Astrocyte of the cerebellum (primary cell): ENCODE data around the gene DOK7.
"Not testable (repeated sequence)": the region's sequence is repeated elsewhere in the genome, so short reads cannot be mapped to it uniquely, and the experiment has no call there.

ENCODE experiments used
- DNase-seq: peaks from one replicate; pipeline ENCODE4 v3.0.0-alpha.2; 2011; ENCODE audit warnings: low read depth
- H3K4me3 ChIP-seq: 2 replicates; pipeline ENCODE4 v1.5.1; 2011; ENCODE audit warnings: mild to moderate bottlenecking, low read depth, low read length, moderate library complexity
- in situ Hi-C: cut with HindIII; loops from 2 replicates; pipeline ENCODE4 v1.10.0; 2017; ENCODE audit warnings: low sequenced_read_pairs
- TF ChIP-seq, protein P1 (sequence below): IDR thresholded peaks from 2 replicates; pipeline ENCODE4 v1.5.1; 2012; ENCODE audit warnings: low read length, low read depth, moderate library complexity, mild to moderate bottlenecking; ENCODE audit errors: missing control alignments

DOK7 gene

DNA sequence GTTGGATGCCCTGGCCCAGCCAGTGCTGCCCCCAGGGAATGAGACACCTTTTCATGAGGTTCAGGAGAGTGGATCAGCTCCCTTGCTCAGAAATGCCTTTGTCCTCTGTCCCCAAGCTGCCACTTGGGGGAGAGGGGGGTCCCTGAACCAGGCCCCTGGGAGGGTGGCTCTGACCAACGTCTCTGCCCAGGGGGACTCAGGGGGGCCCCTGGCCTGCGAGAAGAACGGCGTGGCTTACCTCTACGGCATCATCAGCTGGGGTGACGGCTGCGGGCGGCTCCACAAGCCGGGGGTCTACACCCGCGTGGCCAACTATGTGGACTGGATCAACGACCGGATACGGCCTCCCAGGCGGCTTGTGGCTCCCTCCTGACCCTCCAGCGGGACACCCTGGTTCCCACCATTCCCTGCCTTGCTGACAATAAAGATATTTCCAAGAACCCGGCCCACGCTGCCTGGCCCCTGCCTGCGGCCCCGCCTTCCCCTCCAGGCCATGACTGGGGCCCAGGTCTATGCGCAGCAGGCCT is 14.0 kb upstream of the DOK7 start:
- no peak overlapping the region for H3K4me3 ChIP-seq
- TF ChIP-seq, protein P1, sequence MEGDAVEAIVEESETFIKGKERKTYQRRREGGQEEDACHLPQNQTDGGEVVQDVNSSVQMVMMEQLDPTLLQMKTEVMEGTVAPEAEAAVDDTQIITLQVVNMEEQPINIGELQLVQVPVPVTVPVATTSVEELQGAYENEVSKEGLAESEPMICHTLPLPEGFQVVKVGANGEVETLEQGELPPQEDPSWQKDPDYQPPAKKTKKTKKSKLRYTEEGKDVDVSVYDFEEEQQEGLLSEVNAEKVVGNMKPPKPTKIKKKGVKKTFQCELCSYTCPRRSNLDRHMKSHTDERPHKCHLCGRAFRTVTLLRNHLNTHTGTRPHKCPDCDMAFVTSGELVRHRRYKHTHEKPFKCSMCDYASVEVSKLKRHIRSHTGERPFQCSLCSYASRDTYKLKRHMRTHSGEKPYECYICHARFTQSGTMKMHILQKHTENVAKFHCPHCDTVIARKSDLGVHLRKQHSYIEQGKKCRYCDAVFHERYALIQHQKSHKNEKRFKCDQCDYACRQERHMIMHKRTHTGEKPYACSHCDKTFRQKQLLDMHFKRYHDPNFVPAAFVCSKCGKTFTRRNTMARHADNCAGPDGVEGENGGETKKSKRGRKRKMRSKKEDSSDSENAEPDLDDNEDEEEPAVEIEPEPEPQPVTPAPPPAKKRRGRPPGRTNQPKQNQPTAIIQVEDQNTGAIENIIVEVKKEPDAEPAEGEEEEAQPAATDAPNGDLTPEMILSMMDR: no peak
- DNase-seq: no peak
- in situ Hi-C loops: no loop called here

DNA sequence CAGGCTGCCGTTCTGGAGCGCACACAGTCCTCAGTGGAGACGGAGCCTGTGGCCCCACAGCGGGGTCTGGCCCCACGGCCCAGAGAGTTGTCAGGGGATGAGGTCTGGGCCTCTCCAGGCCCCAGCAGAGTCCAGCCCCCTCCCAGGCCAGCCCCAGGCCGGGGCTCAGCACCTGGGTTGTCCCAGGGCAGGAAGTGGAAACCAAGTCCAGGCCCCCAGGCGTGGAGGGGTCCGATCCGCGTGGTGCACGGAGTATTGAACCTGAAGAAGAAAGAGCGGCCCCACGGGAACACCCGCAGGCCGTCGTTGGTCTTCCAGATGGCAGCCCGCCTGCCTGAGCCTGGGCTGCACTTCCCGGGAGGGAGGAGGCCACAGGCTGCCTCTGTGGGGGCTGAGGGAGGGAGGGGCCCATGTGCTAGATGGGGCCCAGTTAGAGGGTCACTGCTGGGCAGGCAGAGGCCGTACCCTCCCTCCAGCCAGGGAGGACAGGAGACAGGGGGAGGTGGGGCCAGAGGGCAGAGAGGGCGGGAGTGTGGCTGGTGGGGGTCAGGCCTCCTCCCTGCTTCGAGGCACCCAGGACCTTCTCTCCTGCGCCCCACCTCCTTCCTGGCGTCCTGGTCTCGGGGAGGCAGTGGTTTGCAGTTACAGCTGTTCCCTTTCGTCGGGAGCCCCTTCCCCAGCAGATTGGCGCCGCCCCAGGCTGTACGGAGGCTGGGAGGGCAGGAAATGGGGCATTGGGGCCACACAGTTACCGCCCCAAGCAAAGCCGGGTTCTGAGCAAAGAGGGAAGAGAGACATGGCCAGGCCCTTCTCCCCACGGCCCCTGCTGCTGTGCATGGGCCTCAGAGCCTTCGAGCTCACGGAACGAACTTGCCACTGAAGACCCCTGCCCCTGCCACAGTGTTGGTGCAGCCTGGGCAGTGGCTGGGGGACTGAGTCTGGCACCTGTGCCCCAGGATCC is 13.3 kb upstream of the DOK7 start:
- TF ChIP-seq, protein P1: no peak
- DNase-seq: no peak
- in situ Hi-C loops: no loop called here
- no peak overlapping the region for H3K4me3 ChIP-seq

DNA sequence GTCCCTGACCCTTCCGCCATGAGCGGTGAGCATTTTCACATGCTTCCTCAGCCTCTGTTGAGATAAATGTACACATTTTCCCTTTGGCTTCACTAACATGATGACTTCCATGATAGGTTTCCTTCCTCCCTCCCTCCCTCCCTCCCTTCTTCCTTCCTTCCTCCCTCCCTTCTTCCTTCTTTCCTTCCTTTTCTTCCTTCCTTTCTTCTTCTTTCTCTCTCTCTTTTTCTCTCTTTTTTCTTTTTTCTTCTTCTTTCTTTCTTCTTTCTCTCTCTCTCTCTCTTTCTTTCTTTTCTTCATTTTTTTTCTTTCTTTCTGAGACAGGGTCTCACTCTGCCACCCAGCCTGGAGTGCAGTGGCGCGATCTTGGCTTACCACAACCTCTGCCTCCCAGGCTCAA is 12.5 kb upstream of the DOK7 start:
- DNase-seq: no peak
- TF ChIP-seq, protein P1: no peak
- H3K4me3 ChIP-seq: no peak overlapping the region
- in situ Hi-C loops: no loop called here

DNA sequence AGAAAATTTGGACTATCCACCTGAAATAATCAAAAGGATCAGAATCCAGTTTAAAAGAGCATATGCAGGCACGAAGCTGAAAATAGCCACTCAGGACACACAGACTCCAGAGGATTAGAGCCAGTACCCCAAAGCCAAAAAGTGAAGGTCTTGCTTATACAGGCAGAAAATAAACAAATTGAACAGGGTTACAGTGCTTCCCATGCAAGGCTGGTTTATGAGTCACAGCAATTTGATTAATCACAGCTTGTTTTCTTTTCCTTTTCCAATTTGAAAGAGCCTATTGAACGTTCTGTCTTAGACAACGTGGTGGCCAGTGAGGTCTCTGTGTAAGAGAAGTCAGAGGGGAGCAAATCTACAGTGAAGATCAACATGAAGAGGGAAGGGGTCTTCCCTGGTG is 11.2 kb upstream of the DOK7 start:
- in situ Hi-C loops: no loop called here
- TF ChIP-seq, protein P1: no peak
- H3K4me3 ChIP-seq: no peak overlapping the region
- DNase-seq: peak; percentile 36

DNA sequence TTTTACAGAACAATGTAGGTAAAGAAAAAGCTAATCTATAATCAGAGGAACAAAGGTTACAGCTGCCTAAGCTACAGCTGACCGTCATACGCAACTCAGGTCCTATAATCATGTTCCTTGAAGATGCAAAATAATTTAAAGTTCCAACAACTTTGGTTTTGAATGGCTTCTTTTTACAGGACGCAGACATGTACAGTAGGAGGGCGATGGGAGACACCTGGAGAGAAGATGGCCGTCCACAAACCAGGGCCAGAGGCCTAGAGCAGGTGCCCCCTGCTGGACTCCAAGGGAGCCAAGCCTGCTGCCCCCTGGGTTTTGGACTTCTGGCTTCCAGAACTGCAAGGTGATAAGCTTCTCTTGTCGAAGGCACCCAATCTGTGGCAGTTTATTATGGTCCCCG is 10.7 kb upstream of the DOK7 start:
- H3K4me3 ChIP-seq: no peak overlapping the region
- in situ Hi-C loops: no loop called here
- DNase-seq: no peak
- TF ChIP-seq, protein P1: peak; percentile 29

DNA sequence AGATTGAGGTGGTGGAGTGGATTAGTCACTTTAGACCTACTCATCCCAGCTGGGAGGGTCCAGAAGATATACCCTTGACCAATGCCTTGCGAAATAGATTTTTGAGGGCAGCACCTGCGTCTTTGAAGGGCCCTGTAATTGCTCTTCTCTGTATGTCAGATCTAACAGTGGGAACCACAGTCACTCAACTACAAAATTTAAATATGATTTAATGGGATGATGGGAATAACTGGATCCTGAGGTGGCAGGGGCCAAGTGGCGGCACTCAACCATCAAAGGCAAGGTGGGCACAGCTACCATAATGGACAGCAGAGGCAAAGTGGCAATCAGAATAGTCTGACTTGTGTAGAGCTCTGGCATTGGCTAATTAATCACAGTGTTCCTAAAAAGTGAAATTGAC is 7.5 kb upstream of the DOK7 start:
- H3K4me3 ChIP-seq, DNase-seq, in situ Hi-C loops: not testable (repeated sequence)

DNA sequence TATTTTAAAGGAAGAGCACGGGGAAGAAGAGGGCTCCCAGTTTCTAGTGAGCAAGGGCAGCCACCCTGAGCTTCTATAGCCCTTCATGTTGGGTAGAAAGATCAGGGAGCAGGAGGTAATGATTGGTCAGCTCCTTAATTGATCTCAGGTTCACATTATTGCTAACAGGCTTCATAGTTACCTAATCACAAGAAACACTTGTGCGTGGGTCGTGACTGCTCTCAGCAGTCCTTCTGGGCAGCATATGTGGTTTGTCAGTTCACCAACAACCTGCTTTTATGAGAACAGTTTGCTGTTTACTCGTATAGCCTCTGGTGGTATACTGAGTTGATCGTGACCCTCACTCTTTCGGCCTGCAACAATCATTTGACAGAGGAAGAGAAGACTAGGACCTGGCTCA is 4.7 kb upstream of the DOK7 start:
- H3K4me3 ChIP-seq: no peak overlapping the region
- no peak for DNase-seq
- in situ Hi-C loops: no loop called here
- TF ChIP-seq, protein P1: no peak

DNA sequence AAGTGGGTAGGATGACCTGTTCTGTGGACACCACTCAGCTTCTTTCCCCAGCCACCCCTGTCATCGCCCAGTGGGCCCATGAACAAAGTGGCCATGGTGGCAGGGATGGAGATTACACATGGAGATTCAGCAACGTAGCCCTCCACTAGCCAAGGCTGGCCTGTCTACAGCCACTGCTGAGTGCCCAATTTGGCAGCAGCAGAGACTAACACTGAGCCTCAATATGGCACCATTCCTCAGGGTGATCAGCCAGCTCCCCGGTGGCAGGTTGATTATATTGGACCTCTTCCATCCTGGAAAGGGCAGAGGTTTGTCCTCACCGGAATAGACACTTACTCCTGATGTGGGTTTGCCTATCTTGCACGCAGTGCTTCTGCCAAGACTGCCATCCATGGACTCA is 4.0 kb upstream of the DOK7 start:
- in situ Hi-C loops, DNase-seq, H3K4me3 ChIP-seq: not testable (repeated sequence)
